Stimulated activated CD8-positive, alpha-beta memory T cell treated with anti-CD3 and anti-CD28 coated beads, Interleukin-15, amount 100 ng/mL, for 48 hours (primary cell): ENCODE measurements around the gene ASAP2.

Experiments used
- DNase-seq, 2 donors: peaks; one replicate each; pipeline ENCODE4 v3.0.0-alpha.2; 2020; ENCODE audit warnings: low read depth in 2 of 2

ASAP2 gene

GRCh38 chr2:9347411-9347881 is 140.8 kb downstream of the ASAP2 start:
- no peak for DNase-seq

GRCh38 chr2:9354318-9354717 is 147.7 kb downstream of the ASAP2 start:
- DNase-seq: no peak

GRCh38 chr2:9355270-9355669 is 148.7 kb downstream of the ASAP2 start:
- DNase-seq: no peak

GRCh38 chr2:9355716-9356115 is 149.1 kb downstream of the ASAP2 start:
- DNase-seq: no peak

GRCh38 chr2:9356261-9356660 is 149.6 kb downstream of the ASAP2 start:
- DNase-seq: no peak

- DNase-seq: no peak
Observed at GRCh38 chr2:9358846-9359245, 152.2 kb downstream of the ASAP2 start.

DNA sequence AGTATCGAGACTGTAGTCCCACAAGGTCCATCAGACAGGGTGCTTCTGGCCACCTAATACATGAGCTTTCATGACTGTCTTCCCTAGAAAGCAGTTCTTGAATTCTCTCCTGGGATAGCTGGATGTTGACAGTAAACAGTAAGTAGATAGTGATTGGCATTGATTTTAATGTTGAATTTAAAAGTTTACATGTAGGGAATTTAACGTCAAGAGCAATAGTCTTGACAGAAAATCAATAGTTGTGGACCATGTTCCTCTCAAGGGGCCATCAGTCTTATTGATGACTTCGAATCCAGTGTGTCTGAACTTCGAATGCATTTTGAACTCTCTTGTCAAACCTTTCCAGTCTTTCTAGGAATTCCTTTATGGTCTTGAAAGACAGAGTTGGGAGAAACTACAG is 152.9 kb downstream of the ASAP2 start:
- no peak for DNase-seq

DNA sequence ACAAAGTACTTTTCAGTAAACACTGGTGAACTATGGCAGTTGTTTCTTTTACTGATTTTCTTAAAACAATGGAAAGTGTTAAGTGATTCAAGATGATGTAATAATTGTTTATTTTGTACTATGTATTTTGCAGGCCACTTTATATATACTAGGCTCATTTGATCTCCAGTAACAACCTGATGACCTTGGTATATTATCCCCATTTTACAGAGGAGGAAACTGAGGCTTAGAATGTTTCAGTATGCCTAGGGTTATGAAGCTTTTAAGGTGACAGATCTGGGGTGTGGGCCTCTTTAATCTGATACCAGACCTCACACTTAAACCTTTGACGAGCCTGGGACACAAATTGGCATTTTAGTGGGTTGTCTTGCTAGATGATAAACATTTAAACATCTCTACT is 153.5 kb downstream of the ASAP2 start:
- DNase-seq: no peak

DNA sequence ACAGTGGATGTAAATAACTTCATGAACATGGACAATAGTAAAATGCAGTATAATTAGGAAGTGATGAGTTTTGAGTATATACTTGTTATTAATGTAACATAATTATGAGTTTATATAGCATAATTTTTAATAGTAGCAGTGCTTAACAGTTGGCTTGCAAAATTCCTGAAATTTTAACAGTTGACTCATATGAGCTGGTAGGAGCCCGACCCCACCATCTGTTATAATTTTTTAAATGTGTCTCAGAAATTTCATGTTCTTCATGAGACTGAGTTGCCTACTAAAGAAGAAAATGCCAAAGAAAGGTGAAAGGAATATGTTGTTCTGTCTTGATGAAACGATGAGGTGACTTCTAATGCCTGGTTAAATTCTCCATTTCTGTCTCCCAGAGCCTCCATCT is 154.1 kb downstream of the ASAP2 start:
- DNase-seq: no peak

GRCh38 chr2:9364373-9364772 is 157.8 kb downstream of the ASAP2 start:
- no peak for DNase-seq

GRCh38 chr2:9364791-9365497 is 158.3 kb downstream of the ASAP2 start:
- no peak for DNase-seq

DNA sequence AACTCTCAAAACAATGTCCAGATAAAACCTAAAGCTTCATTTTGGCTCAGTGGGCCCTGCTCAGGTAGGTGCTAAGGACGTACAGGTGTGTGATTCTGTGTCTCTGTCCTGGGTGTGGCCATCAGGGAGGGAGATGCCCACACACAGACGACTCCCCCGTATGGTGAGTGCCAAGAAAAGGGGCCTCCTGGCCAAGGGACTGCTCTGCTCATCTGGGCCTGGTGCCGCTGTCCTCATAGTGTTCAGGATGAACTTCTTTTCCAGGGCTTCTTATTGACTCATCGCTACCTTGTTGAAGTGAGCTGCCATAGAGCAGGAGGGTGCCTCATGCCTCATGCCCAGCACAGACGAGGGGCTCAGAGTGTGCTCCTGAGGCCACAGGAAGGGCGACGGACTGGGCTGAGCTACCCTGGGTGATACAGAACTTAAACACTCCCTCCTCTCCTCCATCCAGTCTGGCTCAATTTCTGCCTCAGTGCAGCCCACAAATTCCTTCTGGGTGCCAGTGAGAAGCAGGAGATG is 158.9 kb downstream of the ASAP2 start:
- DNase-seq: no peak

DNA sequence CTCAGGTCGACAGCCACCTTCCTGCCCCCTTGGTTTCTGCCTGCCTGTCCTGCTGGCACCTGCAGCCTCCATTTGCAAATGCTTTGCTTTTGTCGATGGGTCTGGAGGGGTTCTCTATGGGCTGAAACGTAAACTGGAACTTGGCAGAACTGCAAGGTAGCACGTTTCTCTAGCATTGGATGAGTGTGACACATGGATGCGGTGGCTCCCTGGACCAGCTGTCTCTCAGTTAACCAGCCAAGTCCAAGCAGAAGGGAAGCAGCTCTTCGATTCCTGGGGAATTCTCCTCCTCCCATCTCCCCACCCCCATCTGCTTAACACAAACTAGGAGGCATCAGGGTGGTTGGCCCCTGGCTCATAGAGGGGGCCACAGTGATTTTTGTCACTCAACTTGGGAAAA is 159.4 kb downstream of the ASAP2 start:
- no peak for DNase-seq

GRCh38 chr2:9370746-9371145 is 164.1 kb downstream of the ASAP2 start:
- DNase-seq: peak in 1 of 2 donors; percentile 28

DNA sequence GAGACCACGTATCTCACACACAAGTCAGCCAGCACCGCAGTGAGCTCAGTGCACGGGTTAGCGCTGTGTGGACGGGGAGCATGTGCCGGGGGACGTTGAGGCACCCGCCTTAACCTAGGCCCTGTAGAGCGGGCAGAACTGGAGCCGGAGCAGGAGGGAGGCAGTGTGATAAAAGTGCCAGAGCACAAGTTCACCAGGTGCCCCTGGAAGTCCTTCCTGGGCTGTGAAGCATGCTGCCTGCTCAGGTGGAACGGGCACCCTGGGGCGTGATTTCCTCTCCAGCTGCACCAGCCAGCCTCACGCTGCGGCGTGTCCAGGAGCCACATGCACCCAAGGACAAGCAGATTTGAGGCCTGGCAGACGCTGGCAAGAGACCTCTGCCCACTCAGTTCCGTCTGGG is 166.4 kb downstream of the ASAP2 start:
- DNase-seq: no peak

- DNase-seq: no peak
Observed at GRCh38 chr2:9373476-9373875, 166.9 kb downstream of the ASAP2 start.

- no peak for DNase-seq
Observed at GRCh38 chr2:9374071-9374730, 167.6 kb downstream of the ASAP2 start.

DNA sequence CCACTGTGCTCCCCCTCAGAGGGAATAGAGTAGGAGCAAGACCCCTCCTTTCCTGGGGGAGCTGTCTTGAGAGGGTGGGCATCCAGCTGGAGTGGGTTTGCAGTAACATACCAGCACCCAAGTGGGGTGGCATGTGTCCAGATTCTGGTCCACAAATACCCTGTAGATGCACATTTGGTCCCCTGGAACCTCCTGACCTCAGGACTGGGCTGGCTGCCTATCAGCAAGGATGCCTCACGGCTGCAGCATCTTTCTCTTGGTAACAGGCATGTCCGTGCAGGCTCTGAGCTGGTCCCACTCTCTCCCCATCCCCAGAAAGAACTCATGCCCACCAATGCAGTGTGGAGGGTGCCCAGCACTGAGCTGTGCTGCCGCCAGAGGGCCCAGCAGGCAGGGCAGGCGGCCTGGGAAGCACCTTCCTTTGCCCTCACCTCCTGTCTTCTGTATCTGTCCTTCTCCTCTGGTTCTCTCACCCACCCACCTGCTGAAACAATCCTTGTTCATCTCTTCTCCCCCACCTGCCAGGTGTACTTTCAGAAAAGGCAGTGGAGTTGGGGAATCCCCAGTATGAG is 169.3 kb downstream of the ASAP2 start:
- no peak for DNase-seq

DNA sequence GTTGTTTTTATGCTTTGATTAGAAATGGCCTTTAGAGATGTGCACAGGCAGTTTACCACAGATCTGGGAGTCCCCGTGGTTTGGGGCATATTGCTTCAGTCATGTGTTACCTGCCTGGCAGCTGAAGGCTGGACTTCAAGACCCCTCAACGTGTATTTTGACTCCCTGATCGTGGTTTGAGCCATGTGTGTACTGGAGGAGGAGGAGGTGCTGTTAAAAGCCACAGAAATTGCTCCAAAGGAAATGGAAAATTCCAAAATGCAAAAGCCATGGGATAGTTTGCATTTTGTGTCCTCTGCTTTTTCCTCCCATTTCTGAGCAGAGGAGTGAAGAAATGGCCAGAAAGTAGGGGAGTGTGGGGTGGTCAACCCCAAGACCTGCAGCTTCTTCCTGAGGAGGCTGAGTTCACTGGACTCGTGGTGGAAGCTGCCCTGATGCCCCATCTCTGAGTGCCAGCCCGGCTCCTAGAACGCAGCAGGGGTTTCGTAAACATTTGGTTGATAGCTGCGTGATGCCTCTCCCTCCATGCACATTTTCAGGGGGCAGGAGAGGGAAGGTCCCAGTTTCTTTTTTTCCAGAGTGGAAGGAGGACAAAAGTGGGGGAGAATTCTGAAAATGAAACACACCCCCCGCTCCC is 171.0 kb downstream of the ASAP2 start:
- no peak for DNase-seq

DNA sequence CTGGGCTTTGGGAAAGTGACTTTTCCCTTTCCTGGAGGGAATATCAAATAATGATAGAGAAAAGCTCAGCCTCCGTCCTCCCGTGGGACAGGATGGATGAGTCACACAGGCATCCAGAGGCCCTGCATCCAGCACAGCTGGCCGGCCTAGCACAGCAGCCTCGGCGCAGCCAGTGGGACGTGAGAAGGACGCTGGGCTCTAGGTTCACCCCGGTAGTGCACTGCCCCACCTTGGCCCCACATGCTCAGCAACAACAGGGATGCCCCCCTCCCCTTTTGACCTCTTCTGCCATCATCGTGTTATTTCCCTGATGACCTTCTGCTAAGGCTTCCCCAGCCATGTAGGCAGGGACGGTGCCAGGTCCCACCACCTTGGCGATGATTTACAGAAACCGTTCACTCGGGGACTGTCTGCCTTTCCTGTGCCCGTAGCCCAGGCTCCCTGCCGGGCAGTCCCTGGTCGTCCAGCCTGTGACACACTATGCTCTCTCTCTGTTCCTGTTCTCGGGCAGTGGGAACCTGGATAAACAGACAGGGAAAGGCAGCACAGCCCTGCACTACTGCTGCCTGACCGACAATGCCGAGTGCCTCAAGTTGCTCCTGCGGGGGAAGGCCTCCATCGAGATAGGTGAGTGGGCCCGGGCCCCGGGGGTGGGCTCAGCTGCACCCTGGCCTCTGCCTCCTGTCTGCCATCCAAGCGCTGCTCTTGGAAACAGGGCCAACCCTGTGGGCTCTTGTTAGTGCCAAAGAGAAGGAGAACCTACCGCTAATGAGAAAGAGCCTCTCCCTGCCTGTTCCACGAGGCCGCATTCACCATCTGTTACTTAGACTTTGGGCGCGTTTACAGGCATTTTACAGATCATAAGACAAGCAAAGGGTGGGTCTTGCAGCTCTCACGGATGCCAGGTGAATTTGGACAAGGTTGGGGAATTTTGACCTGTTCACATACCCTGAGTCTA is 172.1 kb downstream of the ASAP2 start:
- no peak for DNase-seq

DNA sequence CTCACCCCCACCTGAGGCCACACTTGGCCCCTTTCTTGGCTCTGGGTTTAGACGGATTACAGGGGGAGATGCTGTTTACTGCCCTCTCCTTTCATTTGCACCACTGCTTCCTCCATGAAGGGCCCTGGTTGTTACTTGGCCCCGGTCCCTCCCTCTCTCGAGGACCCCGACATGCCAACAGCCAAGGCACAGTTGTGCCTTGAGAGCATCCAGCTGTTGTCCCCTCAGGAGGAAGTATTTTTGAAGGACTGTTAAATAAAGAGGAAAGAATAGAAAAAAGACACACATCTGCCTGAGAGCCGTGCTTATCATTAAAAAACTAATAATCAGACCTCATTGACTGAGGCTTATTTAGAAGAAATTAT is 172.8 kb downstream of the ASAP2 start:
- no peak for DNase-seq
